HuH-7.5 (cell line): Measurements from ENCODE around the gene PRIMA1.

Experiments
- DNase-seq: peaks from one replicate; pipeline ENCODE4 v3.0.0; 2011; ENCODE audit warnings: low spot score

PRIMA1 gene

DNA sequence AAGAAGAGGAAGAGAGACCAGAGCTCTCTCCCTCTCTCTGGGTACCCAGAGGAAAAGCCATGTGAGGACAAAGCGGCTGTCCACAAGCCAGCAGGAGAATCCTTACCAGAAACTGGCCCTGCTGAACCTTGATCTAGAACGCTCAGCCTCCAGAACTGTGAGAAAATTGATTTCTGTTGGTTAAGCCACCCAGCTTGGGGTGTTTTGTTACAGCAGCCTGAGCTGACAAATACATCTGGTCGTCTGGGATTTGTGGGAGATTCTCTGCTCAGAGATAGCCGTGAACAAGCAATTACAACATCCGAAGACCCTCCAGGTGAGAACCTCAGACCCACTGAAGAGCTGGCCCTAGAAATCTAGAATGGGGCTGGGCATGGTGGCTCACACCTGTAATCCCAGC is 6.5 kb upstream of the PRIMA1 start:
- no peak for DNase-seq

DNA sequence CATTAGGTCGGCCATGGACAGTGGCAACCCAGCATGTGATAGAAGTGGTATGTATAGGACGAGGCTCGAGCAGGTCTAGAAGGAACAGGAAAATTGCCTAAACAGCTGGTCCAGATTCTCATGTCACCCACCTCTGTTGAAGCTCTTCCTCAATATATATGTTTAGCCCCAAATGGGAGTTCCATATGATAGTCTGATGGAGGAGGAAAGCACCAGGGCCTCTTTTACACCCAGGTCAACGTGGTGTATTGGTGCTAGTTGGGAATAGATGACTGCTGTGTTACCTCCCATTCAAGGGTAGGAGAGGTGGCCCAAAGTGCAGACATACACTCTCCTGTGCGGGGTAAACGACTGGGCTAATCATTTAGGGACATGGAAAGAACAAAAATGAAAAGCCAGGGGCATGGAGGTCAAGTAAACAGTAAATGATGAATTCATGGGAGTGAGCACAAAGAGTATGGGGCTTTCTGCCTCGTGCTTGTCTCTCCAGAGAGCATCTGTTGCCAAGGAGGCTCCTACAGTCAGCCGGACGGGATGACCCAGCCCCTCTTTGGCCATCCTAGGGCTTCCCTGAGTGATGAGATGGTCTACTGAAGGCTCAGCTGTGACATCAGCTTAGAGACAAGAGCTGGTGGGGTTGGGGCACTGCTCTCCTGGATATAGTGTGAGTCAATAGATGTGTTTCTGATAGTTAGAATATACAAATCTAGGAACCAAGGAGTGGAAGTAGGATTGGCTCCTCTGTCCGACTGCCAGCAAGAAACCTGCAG is 5.5 kb upstream of the PRIMA1 start:
- DNase-seq: no peak

GRCh38 chr14:93792391-93792790 is 4.1 kb upstream of the PRIMA1 start:
- no peak for DNase-seq

DNA sequence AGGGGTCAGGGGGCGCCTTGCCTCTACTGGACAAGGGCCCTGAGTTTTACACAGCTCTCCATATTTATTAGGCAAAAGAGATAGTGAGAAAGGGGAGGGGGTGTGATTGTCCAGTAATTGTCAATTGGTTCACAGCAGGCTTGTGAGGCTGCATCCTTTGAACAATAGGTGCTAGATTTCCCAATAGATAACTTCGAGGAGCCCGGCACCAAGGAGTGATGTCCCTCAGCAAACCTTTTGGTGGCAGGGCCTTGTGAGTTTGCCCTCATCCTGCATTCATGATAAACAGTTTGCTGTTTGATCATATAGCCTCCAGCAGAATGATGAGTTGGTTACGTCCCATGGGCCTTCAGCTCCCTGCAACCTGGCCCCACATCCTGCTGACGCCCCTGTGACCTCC is 2.7 kb upstream of the PRIMA1 start:
- no peak for DNase-seq

DNA sequence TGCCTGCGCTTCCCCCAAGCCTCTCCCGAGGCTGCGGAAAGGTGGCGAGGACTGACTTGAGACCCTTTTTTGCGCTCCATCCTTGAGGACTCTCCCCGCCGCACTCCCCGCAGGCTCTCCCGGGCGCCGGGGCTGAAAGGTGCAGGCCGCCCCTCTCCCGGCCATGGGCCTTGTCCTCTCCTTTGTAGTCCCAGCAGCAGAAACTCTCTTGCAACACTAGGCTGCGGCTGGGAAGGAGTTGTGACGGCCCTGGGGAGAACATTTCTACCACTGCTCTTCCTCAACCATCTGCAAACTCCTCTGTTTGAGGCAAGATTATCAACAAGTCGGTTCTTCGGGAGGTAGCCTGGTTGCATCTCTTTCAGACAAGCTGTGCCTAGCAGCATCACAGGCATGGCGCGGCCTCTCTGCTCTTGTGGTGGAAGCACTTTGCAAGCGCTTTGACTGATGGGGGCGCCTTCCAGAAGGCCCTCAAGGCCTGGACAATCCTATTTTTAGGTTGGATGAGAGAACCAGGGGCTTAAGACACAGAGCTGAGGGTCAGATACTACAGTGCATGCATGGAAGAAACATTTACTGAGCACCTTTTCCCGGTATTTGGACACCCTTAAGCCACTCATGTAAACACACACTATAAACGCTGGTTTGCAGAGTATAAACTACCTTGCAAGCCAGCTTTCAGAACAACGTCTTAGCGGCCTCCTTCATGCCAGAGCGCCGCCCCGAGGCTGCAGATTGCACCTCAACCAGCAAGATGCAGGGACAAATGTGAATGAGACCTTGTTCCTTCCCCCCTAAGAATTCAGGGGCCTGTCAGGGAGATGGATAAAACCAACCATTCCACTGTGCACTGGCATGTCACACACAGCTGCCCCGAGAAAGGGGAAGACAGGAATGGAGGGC is 1.2 kb upstream of the PRIMA1 start:
- DNase-seq: no peak

GRCh38 chr14:93788543-93789227 is 400 bp upstream of the PRIMA1 start:
- peak; percentile 51 for DNase-seq

GRCh38 chr14:93787465-93788292 is 606 bp downstream of the PRIMA1 start:
- no peak for DNase-seq

DNA sequence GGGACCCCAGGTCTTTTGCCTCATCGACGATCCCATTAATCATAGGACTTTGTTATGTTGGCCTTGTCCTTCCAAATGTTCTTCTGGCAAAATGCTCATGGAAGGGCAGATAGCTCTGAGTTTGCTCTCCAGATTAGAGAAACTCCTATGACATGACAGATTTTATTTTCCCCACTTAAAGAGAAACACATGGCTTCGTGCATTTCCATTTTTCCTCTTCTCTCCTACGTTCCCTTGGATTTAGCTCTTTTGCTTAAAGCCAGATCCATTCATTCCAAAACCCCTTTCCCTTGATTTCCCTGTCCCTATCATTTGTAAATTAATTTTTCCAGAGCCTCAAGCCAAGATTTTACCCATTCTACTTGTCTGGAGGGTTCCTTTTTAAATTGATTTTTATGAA is 2.9 kb downstream of the PRIMA1 start:
- DNase-seq: no peak

- DNase-seq: no peak
These were observed 3.4 kb downstream of the PRIMA1 start for GRCh38 chr14:93784878-93785277.

DNA sequence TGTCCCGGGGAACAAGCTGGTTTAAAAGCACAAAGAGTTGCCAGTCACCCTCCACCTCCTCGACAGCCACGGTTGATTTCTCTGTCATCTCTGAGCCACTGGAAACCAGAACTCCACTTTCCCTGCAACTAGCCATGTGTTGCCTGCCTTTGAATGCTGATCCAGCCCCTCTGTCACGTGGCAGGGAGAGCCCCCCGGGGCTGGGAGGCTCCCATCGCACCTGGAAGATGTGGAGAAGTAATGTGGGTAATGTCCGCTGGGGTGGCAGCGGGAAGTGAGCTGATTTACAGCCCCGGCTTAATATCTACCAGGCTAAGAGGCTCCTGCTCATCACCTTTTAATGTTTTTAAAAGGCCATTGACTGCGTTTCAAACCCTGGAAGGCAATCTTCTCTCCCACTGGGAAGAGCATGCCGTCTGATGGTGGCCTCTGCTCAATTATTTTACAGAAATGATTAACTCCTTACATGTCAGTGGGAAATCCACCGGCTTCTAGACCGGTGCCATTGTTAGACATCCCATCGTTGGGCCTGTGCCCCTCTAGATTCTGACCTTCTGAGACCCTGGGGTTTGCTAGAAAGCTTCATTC is 7.4 kb downstream of the PRIMA1 start:
- no peak for DNase-seq

DNA sequence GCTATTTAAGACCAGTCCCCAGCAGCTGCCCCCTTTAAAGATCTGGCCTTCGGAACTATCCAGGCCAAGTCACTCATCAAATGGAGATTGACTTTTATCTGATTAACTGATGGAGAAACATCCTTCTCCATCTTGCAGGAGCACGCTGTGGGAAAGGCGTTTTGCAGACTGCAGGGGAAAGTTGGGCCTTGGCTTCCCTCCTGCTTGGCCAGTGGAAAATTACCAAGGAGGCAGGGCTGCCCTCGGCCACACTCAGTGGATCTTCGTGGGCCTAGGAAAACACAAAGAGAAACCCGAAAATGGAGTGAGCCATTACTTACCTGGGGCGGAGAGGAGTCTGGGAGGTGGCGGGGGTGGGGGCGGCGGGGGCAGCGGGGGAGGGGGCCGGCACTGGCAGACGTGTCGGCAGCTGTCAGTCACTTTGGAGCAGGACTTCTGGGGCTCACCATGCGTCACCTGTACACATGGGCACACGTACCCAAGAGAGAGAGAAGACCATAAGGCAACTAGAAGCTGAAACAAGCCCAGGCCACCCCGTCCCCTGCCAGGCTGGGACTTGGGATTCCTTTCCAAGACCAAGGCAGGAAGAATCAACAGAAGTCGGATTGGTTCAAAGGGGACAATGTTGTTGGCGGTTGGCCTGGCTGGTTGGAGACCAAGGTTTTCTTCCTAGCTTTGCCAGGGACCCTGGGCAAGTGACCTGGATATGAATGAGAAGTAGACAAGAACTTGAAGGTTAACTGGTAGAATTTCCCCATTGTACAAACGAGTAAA is 9.2 kb downstream of the PRIMA1 start:
- DNase-seq: no peak

DNA sequence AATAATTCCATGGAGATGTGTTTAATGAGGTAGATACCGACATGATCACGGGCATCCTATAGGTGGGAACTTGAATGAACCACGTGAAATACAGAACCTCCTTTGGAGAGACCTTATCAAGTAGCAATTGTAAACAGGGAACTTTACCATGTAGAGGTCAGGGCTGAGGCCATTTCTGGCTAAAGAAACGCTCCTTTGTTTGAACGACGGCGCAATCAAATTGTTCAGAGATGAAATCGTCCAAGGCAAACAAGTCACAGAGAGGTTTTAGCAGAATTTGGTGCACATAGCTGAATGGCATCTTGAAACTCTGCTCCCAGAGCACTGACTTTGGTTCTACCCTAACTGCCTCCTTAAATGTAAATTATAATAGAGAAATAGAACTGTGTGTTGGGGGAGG is 9.8 kb downstream of the PRIMA1 start:
- peak; percentile 36 for DNase-seq

DNA sequence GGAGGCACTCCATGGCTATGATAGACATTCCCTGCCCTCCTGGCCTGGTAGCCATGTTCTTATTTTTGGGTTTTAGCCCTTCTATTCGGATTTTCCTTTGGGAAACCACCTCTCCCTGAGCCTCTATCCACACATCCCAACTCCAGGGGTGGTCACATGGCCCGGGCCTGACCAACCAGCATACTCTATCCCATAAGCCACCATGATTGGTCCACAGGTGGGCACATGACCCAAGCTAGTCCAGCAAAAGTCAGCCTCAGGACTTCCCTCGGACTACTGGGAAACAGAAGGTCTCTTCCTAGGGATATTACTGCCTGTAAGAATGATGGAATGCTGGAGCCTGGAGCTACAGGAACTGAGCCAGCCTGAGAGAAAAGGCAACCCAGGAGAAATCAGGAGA is 12.5 kb downstream of the PRIMA1 start:
- DNase-seq: no peak

DNA sequence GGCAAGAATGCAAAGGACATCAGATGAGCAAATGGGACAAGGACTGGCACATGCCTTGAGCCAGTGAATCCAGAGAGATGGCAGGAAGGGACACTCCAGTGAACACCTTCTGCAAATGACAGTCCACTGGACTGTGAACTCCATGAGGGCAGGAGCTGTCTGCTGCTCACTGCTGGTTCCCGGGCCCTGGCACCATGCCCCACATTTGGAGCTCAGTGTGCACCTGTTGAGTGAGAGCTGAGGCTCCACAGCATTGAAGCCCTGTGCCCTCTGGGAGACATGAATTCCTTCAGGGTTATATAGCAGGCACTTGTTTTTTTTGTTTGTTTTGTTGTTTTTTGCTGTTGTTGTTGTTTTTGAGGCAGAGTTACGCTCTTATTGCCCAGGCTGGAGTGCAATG is 13.1 kb downstream of the PRIMA1 start:
- no peak for DNase-seq

DNA sequence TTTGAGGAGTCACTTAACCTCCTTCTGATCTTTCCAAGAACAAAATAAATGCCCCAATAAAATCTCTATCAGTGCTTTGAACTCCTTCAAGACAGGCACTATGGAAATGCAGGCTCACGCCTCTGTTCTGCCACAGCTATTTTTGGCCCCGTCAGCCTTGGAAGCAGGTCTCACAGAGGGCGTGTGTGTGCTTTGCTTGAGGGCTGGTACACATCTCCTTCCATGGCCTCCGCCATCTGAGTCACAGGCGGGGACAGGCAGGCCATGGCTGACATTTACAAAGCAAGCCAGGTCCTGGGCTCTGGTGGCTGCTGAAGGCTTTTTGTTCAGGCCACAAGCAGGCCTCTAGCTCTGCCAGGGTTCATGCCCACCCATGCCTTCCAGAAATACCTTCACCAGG is 16.0 kb downstream of the PRIMA1 start:
- no peak for DNase-seq

- no peak for DNase-seq
These were observed 22.3 kb downstream of the PRIMA1 start for GRCh38 chr14:93765970-93766369.

GRCh38 chr14:93765155-93765554 is 23.1 kb downstream of the PRIMA1 start:
- no peak for DNase-seq

- no peak for DNase-seq
These were observed 24.1 kb downstream of the PRIMA1 start for GRCh38 chr14:93764211-93764659.

GRCh38 chr14:93759719-93760307 is 28.5 kb downstream of the PRIMA1 start:
- no peak for DNase-seq

DNA sequence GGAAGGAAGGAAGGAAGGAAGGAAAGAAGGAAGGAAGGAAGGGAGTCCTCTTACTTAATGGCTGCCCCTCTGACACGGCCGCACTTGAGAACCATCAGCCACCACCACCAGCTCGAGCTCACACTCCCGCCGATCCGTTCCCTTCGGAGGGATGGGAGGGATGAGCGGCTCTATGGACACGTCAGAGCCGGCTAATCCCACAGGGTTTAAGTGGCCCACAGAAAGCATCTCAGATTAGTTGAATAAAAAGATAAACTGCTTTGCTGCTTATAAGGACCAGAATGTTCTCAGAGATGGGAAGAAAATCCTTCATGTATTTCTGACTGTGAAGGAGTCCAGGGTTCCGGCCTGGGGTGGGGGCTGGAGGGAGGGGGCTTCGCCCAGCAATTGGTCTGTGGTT is 31.1 kb downstream of the PRIMA1 start:
- DNase-seq: no peak
